Measurements from ENCODE around the gene PCNX1.

Gene PCNX1

GRCh38 chr14:71021347-71022011 lies 114.2 kb downstream of the PCNX1 start (continued):
- TF ChIP-seq SALL2 (tag by site-specific recombination; IDR thresholded peaks at IDR 0.05; ENCODE audit: borderline replicate concordance) (no peak), TSHZ1 (tag by site-specific recombination; IDR thresholded peaks at IDR 0.05; ENCODE audit: borderline replicate concordance) (no peak), PRDM2 (tag by site-specific recombination; IDR thresholded peaks at IDR 0.05; ENCODE audit: borderline replicate concordance) (no peak), AEBP2 (tag by site-specific recombination; IDR thresholded peaks at IDR 0.05; ENCODE audit: borderline replicate concordance) (no peak), ZNF10 (tag by site-specific recombination; IDR thresholded peaks at IDR 0.05) (peak; percentile 81), ZBTB48 (tag by site-specific recombination; IDR thresholded peaks at IDR 0.05) (no peak), SP7 (tag by site-specific recombination; IDR thresholded peaks at IDR 0.05) (peak; percentile 42; the same call in 1 of the 2 replicates), ATF2 (tag by site-specific recombination; IDR thresholded peaks at IDR 0.05; ENCODE audit: low read depth) (no peak), BCL6B (tag by site-specific recombination; IDR thresholded peaks at IDR 0.05) (no peak), ZSCAN23 (tag by site-specific recombination; IDR thresholded peaks at IDR 0.05) (no peak), ZNF664 (tag by site-specific recombination; IDR thresholded peaks at IDR 0.05) (no peak)

Data from HEK293 (cell line).